Ishikawa (cell line): ENCODE results near the gene SOWAHB.

Experiments
- CEBPB ChIP-seq: IDR thresholded peaks from 2 replicates; pipeline ENCODE4 v1.6.1; 2012
- FOXM1 ChIP-seq: IDR thresholded peaks from 2 replicates; pipeline ENCODE4 v1.6.1; 2012; ENCODE audit warnings: low read depth, borderline replicate concordance
- NFIC ChIP-seq: IDR thresholded peaks from 2 replicates; pipeline ENCODE4 v1.6.1; 2012
- RAD21 ChIP-seq: IDR thresholded peaks from 2 replicates; pipeline ENCODE4 v1.6.1; 2012; ENCODE audit warnings: low read depth
- REST ChIP-seq: IDR thresholded peaks from 2 replicates; pipeline ENCODE4 v1.6.1; 2012; ENCODE audit warnings: low read depth, mild to moderate bottlenecking
- USF1 ChIP-seq: IDR thresholded peaks from 2 replicates; pipeline ENCODE4 v1.6.1; 2012
- ZBTB7A ChIP-seq: IDR thresholded peaks from 2 replicates; pipeline ENCODE4 v1.6.1; 2012; ENCODE audit warnings: low read depth

- TF ChIP-seq CEBPB, result no peak
- TF ChIP-seq USF1, result no peak
- TF ChIP-seq NFIC, result no peak
- TF ChIP-seq RAD21, result no peak
- no peak for TF ChIP-seq REST
- TF ChIP-seq ZBTB7A, result no peak
- TF ChIP-seq FOXM1, result no peak
Measured at GRCh38 chr4:76892001-76892400, 5.9 kb downstream of the SOWAHB start.
